GM12878 (cell line): ENCODE data around the gene HINFP. TPM values are rescaled to one million over a fixed set of nuclear protein-coding genes. Genes with fewer than 3 reads are reported as not detected.

Source experiments
- ATAC-seq: fragments of 200-7000 bp; cut with Tn5 transposase; 3 replicates; pipeline ENCODE4 v1.9.1; 2020; ENCODE audit warnings: mild to moderate bottlenecking, moderate library complexity
- BruUV-seq: library from RNA; stranded (reverse); fragments of 400-500 nt; replicated peaks from 2 replicates; lab custom pipeline; 2021; lab: Mats Ljungman, UMichigan
- CTCF ChIA-PET: fragments of 300-600 bp; sonication (Branson Sonifier 250); formaldehyde crosslinking; extraction: SDS; loops from one replicate; lab custom pipeline; 2021; ENCODE audit warnings: inconsistent platforms; lab: Yijun Ruan, JAX
- POLR2A ChIA-PET: fragments of 350-600 bp; formaldehyde crosslinking; extraction: SDS; loops from one replicate; lab custom pipeline; 2021; ENCODE audit warnings: inconsistent platforms; lab: Charles Lee
- RAD21 ChIA-PET: fragments of 300-600 bp; sonication (Branson Sonifier 250); formaldehyde crosslinking; loops from one replicate; lab custom pipeline; 2023; ENCODE audit warnings: antibody characterized with exemption; ENCODE audit not compliant: unreplicated experiment; lab: Charles Lee
- SMC1A ChIA-PET: fragments of 300-600 bp; sonication (Branson Sonifier 250); formaldehyde crosslinking; loops from one replicate; lab custom pipeline; 2023; ENCODE audit not compliant: unreplicated experiment, uncharacterized antibody; lab: Charles Lee
- DNase-seq: peaks from one replicate; pipeline ENCODE4 v3.0.0-alpha.2; 2011; ENCODE audit warnings: low read depth, low spot score
- FAIRE-seq: peaks from 3 replicates; lab custom pipeline; 2011; peaks lifted over from hg19 to GRCh38; lab: Jason Lieb, UNC
- H2AFZ ChIP-seq: 2 replicates; pipeline ENCODE4 v1.6.0; 2011; ENCODE audit warnings: low read depth, low read length, control low read depth; ENCODE audit not compliant: control insufficient read depth
- H3K27ac ChIP-seq: 2 replicates; pipeline ENCODE4 v1.5.1; 2011; ENCODE audit warnings: control low read depth; ENCODE audit not compliant: control insufficient read depth, insufficient read depth
- H3K27me3 ChIP-seq, 2 experiments: replicated peaks in 1 of 2; 2 replicates each; pipeline versions ENCODE4 v1.6.0 to v1.6.1; 2011; ENCODE audit warnings: low read length in 1 of 2; ENCODE audit not compliant: control insufficient read depth in 2 of 2, insufficient read depth in 2 of 2
- H3K36me3 ChIP-seq, 2 experiments: 2 replicates each; pipeline ENCODE4 v1.5.1; 2011; ENCODE audit warnings: low read length in 1 of 2; ENCODE audit not compliant: control insufficient read depth in 2 of 2, insufficient read depth in 2 of 2
- H3K4me1 ChIP-seq: 2 replicates; pipeline ENCODE4 v1.6.1; 2011; ENCODE audit warnings: mild to moderate bottlenecking, low read length, moderate library complexity, mixed read lengths; ENCODE audit not compliant: control insufficient read depth, insufficient read depth
- H3K4me2 ChIP-seq: 2 replicates; pipeline ENCODE4 v1.6.0; 2011; ENCODE audit warnings: control low read depth; ENCODE audit not compliant: control insufficient read depth, insufficient read depth
- H3K4me3 ChIP-seq: fragments of 200-600 bp; sonication (generic); 2 replicates; pipeline ENCODE4 v1.5.1; 2016
- H3K79me2 ChIP-seq: 2 replicates; pipeline ENCODE4 v1.6.0; 2011; ENCODE audit warnings: low read length; ENCODE audit not compliant: control insufficient read depth, insufficient read depth
- H3K9ac ChIP-seq: 2 replicates; pipeline ENCODE4 v1.8.0; 2011; ENCODE audit warnings: low read length, control low read depth, mixed read lengths; ENCODE audit not compliant: control insufficient read depth, insufficient read depth
- H3K9me3 ChIP-seq: replicated peaks from 3 replicates; pipeline ENCODE4 v1.5.1; 2011; ENCODE audit warnings: mild to moderate bottlenecking, low read length; ENCODE audit not compliant: control insufficient read depth, insufficient read depth
- H4K20me1 ChIP-seq: 2 replicates; pipeline ENCODE4 v1.6.0; 2011; ENCODE audit not compliant: control insufficient read depth, insufficient read depth
- ATF7 ChIP-seq: fragments of 450-650 bp; IDR thresholded peaks from 2 replicates; pipeline ENCODE4 v1.6.1; 2016; ENCODE audit warnings: low read depth, mild to moderate bottlenecking
- BACH1 ChIP-seq: fragments of 450-650 bp; IDR thresholded peaks from 2 replicates; pipeline ENCODE4 v1.6.1; 2017; ENCODE audit warnings: mild to moderate bottlenecking, borderline replicate concordance
- BCL11A ChIP-seq: IDR thresholded peaks from 2 replicates; pipeline ENCODE4 v1.6.1; 2011; ENCODE audit warnings: low read depth, low read length
- IKZF2 ChIP-seq, 2 experiments: fragments of 450-650 bp; IDR thresholded peaks; 2 replicates each; pipeline ENCODE4 v1.6.1; 2017; ENCODE audit warnings: mild to moderate bottlenecking in 2 of 2, moderate library complexity in 2 of 2
- PAX8 ChIP-seq: fragments of 450-650 bp; IDR thresholded peaks from 2 replicates; pipeline ENCODE4 v1.6.1; 2017; ENCODE audit warnings: mild to moderate bottlenecking, moderate library complexity
- SMAD1 ChIP-seq: fragments of 450-650 bp; IDR thresholded peaks from 2 replicates; pipeline ENCODE4 v1.6.1; 2018; ENCODE audit warnings: mild to moderate bottlenecking, low read depth; ENCODE audit not compliant: partially characterized antibody
- SREBF1 ChIP-seq: IDR thresholded peaks from 2 replicates; pipeline ENCODE4 v1.6.1; 2012; ENCODE audit warnings: mild to moderate bottlenecking, low read length
- TCF12 ChIP-seq: IDR thresholded peaks from 2 replicates; pipeline ENCODE4 v1.6.1; 2011; ENCODE audit warnings: low read depth, mild to moderate bottlenecking, low read length
- ZNF217 ChIP-seq: fragments of 450-650 bp; IDR thresholded peaks from 2 replicates; pipeline ENCODE4 v1.6.1; 2017; ENCODE audit warnings: antibody characterized with exemption, mild to moderate bottlenecking
- WGBS: methylation state at CpG from one replicate; pipeline ENCODE4 v1.1.6; 2016; ENCODE audit warnings: low lambda C conversion rate; ENCODE audit not compliant: insufficient replicate concordance, insufficient coverage; ENCODE audit errors: missing lambda C conversion rate; 5-methylcytosine and 5-hydroxymethylcytosine counted together
- in situ Hi-C: fragments of 300-500 bp; cut with MboI; formaldehyde crosslinking; loops from 9 replicates; pipeline ENCODE4 v1.14.3; 2018; ENCODE audit warnings: mixed read lengths
- intact Hi-C: fragments of 100-400 bp; cut with micrococcal nuclease; formaldehyde crosslinking; loops from one replicate; pipeline ENCODE4 v1.14.2; 2022; ENCODE audit not compliant: unreplicated experiment
- polyA plus RNA-seq, 11 experiments: library from polyadenylated mRNA; depleted of rRNA in 4 of 11; unstranded in 6 of 11; stranded (reverse) in 5 of 11; fragments of >200 nt; fragmentation: Nextera tagmentation in 4 of 11; fragmentation: Illumina TruSeq in 1 of 11; extraction: Ambion mirVana in 4 of 11; extraction: Trizol in 1 of 11; gene quantifications; 1 replicate in 1 of 11; 2 replicates in 10 of 11; pipeline versions ENCODE4 v1.2.1 to v1.2.3, GENCODE V29; 2011 to 2016; ENCODE audit warnings: inconsistent platforms in 2 of 11, missing spikeins in 2 of 11, low read depth in 1 of 11
- total RNA-seq, 4 experiments: library from RNA; depleted of rRNA in 3 of 4; stranded (reverse); fragments of >200 nt in 3 of 4; fragmentation: Illumina TruSeq in 1 of 4; extraction: Trizol in 1 of 4; gene quantifications; 2 replicates each; pipeline versions ENCODE4 v1.2.1 to v1.2.3, GENCODE V29; 2013 to 2021
- TF ChIP-seq, protein P1 (sequence below): IDR thresholded peaks from 2 replicates; pipeline ENCODE4 v1.6.1; 2012; ENCODE audit warnings: low read depth, low read length, improper control_type of control experiment
- TF ChIP-seq, protein P2 (sequence below): IDR thresholded peaks from 2 replicates; pipeline ENCODE4 v1.6.1; 2011; ENCODE audit warnings: mild to moderate bottlenecking, low read depth, low read length, moderate library complexity; ENCODE audit not compliant: insufficient replicate concordance

HINFP gene
- total and polyA plus RNA-seq, 10 of the 15 experiments (the other 5 are each of a cell fraction or from before 2014, with no cell fraction given): 13.1 to 26.3 (median 18.6) TPM

DNA sequence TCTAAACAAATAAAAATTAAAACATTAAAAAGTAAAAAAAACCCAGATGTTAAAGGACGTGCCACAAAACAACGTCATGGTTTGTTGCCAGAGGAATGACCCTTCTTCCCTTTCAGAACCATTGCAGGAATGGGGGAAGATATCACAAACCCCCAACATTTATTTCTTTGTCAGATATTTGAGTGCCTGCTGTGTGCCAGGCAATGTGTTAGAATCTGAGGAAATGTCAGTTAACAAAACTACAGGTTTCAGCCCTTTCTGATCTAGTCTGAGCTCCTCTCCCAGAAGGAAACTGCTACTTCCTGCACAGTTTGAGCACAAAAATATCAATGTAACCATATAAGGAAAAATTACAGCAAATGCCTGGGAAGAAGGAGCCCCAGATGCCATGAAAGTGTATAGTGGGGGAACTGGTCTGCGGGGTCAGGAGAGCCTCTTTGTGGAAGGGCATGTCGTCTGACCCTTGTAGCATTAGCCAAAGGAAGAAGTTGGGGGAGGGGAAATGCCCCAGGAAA lies 56.8 kb downstream of the HINFP start:
- 67% methylated on average over 4 of the region's 4 CpGs for WGBS
- no peaks in the 10 kb centered on the region; a peak in 1 of 4 replicates for H3K27me3 ChIP-seq
- H3K4me3 ChIP-seq: no peak overlapping the region
- FAIRE-seq: no peak
- no peak for ATAC-seq
- H3K27ac ChIP-seq: no peak overlapping the region
- no peaks in the 10 kb centered on the region for H3K9me3 ChIP-seq
- no peak for DNase-seq
- ChIA-PET SMC1A (no interaction called here), POLR2A (interaction anchor here (0.5 kb wide), 1 partner anchor 134 kb away, joined by 3 read pairs; no protein-coding TSS in a partner anchor)
- no peak overlapping the region for H2AFZ ChIP-seq
- no TSS peak for BruUV-seq
- no peak for TF ChIP-seq IKZF2 (IDR thresholded peaks at IDR 0.05)
- no peak for TF ChIP-seq ZNF217
- TF ChIP-seq BCL11A: no peak
- TF ChIP-seq SMAD1: no peak
- no peak for TF ChIP-seq ATF7
- no peak for TF ChIP-seq BACH1
- TF ChIP-seq, protein P1, sequence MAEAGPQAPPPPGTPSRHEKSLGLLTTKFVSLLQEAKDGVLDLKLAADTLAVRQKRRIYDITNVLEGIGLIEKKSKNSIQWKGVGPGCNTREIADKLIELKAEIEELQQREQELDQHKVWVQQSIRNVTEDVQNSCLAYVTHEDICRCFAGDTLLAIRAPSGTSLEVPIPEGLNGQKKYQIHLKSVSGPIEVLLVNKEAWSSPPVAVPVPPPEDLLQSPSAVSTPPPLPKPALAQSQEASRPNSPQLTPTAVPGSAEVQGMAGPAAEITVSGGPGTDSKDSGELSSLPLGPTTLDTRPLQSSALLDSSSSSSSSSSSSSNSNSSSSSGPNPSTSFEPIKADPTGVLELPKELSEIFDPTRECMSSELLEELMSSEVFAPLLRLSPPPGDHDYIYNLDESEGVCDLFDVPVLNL: no peak
- no peak for TF ChIP-seq SREBF1
- no peak for TF ChIP-seq PAX8
- TF ChIP-seq TCF12: no peak
- TF ChIP-seq, protein P2, sequence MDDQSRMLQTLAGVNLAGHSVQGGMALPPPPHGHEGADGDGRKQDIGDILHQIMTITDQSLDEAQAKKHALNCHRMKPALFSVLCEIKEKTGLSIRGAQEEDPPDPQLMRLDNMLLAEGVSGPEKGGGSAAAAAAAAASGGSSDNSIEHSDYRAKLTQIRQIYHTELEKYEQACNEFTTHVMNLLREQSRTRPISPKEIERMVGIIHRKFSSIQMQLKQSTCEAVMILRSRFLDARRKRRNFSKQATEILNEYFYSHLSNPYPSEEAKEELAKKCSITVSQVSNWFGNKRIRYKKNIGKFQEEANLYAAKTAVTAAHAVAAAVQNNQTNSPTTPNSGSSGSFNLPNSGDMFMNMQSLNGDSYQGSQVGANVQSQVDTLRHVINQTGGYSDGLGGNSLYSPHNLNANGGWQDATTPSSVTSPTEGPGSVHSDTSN: no peak
- TF ChIP-seq, all 136 proteins: peak for 0
- CTCF ChIA-PET: interaction anchor here (2.6 kb wide), 1 partner anchor 17 kb away, joined by 9 read pairs; no protein-coding TSS in a partner anchor
- no peak overlapping the region for H3K4me2 ChIP-seq
- in situ Hi-C loops (no loop called here), intact Hi-C loops (no loop called here)
- H3K36me3 ChIP-seq: peaks cover 0 to 2% of the 10 kb centered on the region in 2 experiments; a peak in 2 of 4 replicates
- no peaks in the 10 kb centered on the region for H4K20me1 ChIP-seq
- RAD21 ChIA-PET: no interaction called here
- H3K9ac ChIP-seq: no peak overlapping the region
- H3K79me2 ChIP-seq: no peaks in the 10 kb centered on the region
- H3K4me1 ChIP-seq: no peaks in the 10 kb centered on the region
